ENCODE measurements around the gene EIPR1.

Gene EIPR1

GRCh38 chr2:3149441-3150217 lies 228.0 kb downstream of the EIPR1 start:
- no peak for DNase-seq (ENCODE audit: low read depth in 2 of 2)

DNA sequence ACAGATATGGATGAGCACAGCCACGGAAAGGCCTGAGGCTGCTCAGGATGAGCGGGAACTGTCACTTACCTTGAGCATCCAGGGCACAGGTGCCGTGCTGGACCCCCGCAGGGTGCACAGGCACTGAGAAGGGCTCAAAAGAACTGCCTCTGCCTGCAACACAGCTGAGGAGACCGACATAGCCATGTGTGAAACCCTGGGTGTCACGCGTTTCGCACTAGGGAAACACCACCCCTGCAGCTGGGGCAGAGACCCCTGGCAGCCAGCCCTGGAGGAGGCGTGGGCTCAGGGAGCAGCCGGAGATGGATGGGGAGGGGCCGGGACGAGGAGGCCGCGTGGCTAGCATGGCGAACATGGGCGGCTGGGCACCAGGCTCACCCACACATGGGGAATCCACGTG lies 228.9 kb downstream of the EIPR1 start:
- no peak for DNase-seq (ENCODE audit: low read depth in 2 of 2)

DNA sequence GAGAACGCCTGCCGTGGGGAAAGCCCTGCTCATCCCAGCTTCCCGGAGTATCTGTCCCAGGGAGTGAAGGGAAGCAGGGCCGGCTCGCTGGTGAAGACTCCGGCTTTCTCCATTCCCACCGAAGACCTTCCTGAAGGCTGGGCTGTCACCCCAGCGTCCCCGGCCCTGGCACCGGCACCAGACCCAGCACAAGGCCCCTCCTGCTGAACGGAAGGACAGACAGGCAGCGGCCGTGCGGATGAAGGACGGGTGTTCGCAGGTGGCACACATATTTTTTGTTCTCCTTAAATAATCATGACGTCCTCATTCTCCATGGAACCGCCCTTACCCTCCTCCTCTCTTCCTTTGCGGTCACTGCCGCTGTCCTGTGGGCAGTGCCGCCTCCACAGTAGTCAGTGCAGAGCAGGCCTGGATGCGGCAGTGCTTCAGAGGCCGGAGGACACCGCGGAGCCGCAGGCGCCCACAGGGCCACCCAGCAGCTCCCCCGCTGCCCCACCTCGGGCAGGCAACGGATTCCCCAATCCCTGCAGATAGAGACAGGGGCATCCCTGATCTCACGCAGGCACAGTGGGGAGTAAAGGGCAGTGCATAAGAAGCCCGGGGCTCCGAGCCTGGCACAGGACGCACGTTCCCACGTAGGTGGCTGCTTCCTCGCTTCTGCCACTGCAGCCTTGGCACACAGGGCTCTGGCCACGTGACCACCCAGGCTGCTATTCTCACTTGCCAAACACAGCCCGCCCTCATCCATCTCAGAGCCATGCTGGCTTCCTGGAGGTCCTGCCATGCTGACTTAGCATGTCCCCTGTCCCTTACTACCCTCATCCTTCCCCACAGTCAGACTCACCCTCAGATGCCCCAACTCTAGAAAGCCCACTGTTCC lies 229.7 kb downstream of the EIPR1 start:
- DNase-seq (ENCODE audit: low read depth in 2 of 2) = no peak

- DNase-seq (ENCODE audit: low read depth in 2 of 2) = no peak
Observed at GRCh38 chr2:3146772-3147650, 230.6 kb downstream of the EIPR1 start.

GRCh38 chr2:3146175-3146574 lies 231.4 kb downstream of the EIPR1 start:
- DNase-seq (ENCODE audit: low read depth in 2 of 2) = no peak

DNA sequence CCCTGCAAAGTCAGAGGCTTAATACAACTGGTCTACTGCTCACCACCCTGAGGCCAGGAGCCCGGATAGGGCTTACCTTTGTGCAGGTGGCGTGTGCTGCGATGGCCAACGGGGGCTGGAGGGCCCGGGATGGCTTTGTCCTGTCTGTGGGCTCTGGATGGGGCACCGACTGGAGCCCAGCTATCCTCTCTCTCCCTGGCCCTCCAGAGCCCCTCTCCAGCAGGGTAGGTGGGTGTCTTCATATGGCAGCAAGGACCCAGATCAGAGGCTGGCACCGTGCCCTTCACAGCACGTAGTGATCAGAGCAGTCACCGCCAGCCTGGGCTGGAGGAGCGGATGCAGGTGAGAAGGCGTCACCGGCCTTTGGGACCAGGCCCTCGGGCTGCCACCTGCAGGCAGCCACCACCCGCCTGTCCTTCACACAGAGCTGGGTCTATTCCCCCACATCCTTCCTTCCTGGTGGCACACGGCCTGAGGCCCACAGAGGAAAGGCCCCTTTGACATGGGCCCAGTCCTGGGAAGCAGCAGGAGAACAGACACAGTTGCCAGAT lies 232.1 kb downstream of the EIPR1 start:
- DNase-seq (ENCODE audit: low read depth in 2 of 2) = no peak

- DNase-seq (ENCODE audit: low read depth in 2 of 2) = no peak
Observed at GRCh38 chr2:3144856-3145255, 232.8 kb downstream of the EIPR1 start.

DNA sequence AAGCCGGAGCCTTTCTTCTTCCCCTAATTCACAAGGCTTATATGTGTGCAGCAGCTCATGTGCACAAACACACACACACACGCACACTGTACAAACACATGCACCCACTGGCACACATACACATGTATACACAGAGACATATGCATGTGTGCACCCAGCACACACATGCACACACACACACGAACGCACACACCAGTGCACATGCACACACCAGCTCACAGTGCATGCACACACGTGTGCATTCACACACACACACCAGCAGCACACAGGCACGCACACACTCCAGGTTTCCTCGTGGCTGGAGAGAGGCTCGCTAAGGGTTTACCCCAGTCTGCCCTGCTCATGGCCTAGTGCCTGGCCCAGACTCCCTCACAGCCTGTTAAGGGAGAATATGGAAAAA lies 234.0 kb downstream of the EIPR1 start:
- no peak for DNase-seq (ENCODE audit: low read depth in 2 of 2)

DNA sequence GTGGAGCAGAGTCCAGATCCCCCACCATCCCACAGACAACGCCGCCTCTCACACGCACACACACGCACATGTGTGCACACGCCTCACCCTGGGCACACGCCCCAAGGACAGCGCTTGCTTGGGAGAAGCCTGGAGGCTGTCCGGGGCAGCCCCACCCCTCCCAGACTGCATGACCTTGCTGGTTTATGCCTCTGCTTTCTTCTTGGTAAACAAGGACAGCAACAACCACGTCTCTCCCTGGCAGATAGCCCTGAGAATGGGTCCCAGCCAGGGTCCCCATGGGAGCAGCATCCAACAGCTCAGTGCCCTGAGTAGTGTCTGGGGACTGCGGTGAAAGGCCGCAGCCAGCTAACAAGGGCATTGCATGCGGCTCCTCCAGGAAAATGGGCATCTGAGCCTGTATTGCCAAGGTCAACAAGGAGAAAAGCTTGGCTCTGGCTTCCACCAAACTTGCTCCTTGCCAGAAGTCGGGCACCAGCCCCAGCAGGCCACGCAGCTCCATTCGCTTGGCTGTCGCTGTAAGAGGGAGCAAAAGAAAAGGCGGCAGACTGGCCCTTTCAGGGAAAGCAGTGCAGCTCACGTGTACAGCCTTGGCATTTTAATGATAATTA lies 234.6 kb downstream of the EIPR1 start:
- no peak for DNase-seq (ENCODE audit: low read depth in 2 of 2)

DNA sequence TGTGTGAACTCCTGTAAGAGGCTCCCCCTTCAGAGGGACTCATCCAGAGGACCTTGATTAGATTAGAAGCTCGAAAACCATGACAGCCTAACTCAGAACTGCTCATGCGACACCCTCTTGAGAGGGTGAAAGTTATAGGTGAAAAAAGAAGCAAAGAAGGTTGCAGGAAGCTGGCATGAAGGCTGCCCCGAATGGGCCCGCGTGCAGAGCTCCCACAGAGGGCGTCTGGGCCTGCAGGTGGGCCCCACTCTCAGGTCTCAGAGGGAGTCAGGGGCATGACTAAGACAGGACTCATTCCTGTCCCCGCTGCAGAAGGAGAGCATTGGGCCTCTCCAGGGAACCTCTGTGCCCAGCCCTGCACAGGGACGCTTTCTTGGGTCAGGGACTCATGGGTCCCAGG lies 235.4 kb downstream of the EIPR1 start:
- DNase-seq (ENCODE audit: low read depth in 2 of 2) = no peak

DNA sequence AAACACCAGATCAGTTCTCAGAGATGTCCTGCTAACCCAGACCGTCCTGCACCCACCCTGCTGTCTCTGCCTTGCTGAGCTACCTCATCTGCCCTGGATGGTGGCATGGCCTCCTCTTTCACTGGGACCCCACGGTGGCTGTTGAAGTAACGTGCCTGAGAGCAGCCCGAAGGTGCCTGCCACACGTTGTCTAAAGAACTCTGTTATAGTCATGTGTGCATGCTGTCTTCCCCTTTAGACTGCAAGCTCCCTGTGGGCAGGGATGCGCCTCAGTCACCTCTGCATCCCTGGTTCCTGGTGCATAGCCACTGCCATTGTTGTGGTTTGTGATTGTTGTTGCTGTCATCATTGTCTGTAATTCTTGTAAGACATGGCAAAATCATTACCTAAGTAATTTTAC lies 235.9 kb downstream of the EIPR1 start:
- DNase-seq (ENCODE audit: low read depth in 2 of 2) = no peak

DNA sequence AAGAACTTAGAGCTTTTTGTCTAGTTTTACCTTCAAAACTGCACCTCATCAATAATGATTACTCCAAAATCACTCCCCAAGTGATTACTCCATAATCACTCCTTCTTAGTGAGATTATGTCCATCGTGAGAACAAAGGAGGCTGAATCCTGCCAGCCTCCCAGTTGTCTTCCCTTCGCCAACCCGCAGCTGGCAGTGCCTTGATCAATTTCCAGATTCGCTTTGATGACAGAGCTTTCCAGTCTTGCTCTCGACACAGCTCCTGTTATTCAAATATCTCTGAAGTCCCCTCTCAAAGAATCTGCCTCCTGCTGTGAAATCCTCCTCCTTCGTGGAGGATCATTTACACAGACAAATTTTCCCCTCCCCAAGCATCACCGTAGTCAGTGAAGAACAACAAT lies 237.7 kb downstream of the EIPR1 start:
- no peak for DNase-seq (ENCODE audit: low read depth in 2 of 2)
